ENCODE results near the gene ZFAND5.
A peak's percentile ranks its signal among the peaks of the same experiment; 100 is the strongest.

The ZFAND5 gene

GRCh38 chr9:72364679-72365524 lies at the start of gene ZFAND5:
Gene ZFAND5 (minus strand): TSS chr9:72365208. CDS start chr9:72360778, 4,430 bp downstream.
- peak within 1 kb of the TSS; percentile 98 for H3K9ac ChIP-seq (ENCODE audit: low read length)
- H3K4me1 ChIP-seq (ENCODE audit: control insufficient read depth, insufficient read depth, low read length): peaks cover 14% of the 10 kb centered on the region
- no peaks in the 10 kb centered on the region for H3K36me3 ChIP-seq (ENCODE audit: control insufficient read depth, insufficient read depth, low read length)
- H3K9me3 ChIP-seq (ENCODE audit: control insufficient read depth, low read length): no peaks in the 10 kb centered on the region
- H3K4me3 ChIP-seq (ENCODE audit: low read length): peak within 1 kb of the TSS; percentile 72
- no peaks in the 10 kb centered on the region for H3K27me3 ChIP-seq (ENCODE audit: control insufficient read depth, insufficient read depth, low read length)

- Histone ChIP-seq H3K27me3 (ENCODE audit: control insufficient read depth, insufficient read depth, low read length) (no peaks in the 10 kb centered on the region), H3K9me3 (ENCODE audit: control insufficient read depth, low read length) (no peaks in the 10 kb centered on the region), H3K9ac (ENCODE audit: low read length) (no peak overlapping the region), H3K4me3 (ENCODE audit: low read length) (no peak overlapping the region), H3K4me1 (ENCODE audit: control insufficient read depth, insufficient read depth, low read length) (peaks cover 4% of the 10 kb centered on the region), H3K36me3 (ENCODE audit: control insufficient read depth, insufficient read depth, low read length) (no peaks in the 10 kb centered on the region)
These were observed 47.6 kb upstream of the ZFAND5 start for GRCh38 chr9:72412483-72413040.

GRCh38 chr9:72410214-72410613 lies 45.2 kb upstream of the ZFAND5 start:
- Histone ChIP-seq H3K36me3 (ENCODE audit: control insufficient read depth, insufficient read depth, low read length) (no peaks in the 10 kb centered on the region), H3K4me1 (ENCODE audit: control insufficient read depth, insufficient read depth, low read length) (peaks cover 9% of the 10 kb centered on the region), H3K9me3 (ENCODE audit: control insufficient read depth, low read length) (no peaks in the 10 kb centered on the region), H3K4me3 (ENCODE audit: low read length) (no peak overlapping the region), H3K27me3 (ENCODE audit: control insufficient read depth, insufficient read depth, low read length) (no peaks in the 10 kb centered on the region), H3K9ac (ENCODE audit: low read length) (no peak overlapping the region)

GRCh38 chr9:72407114-72407513 lies 42.1 kb upstream of the ZFAND5 start:
- Histone ChIP-seq H3K9me3 (ENCODE audit: control insufficient read depth, low read length) (no peaks in the 10 kb centered on the region), H3K27me3 (ENCODE audit: control insufficient read depth, insufficient read depth, low read length) (no peaks in the 10 kb centered on the region), H3K4me3 (ENCODE audit: low read length) (no peak overlapping the region), H3K36me3 (ENCODE audit: control insufficient read depth, insufficient read depth, low read length) (no peaks in the 10 kb centered on the region), H3K9ac (ENCODE audit: low read length) (no peak overlapping the region), H3K4me1 (ENCODE audit: control insufficient read depth, insufficient read depth, low read length) (peaks cover 9% of the 10 kb centered on the region)

GRCh38 chr9:72402744-72403143 lies 37.7 kb upstream of the ZFAND5 start:
- H3K36me3 ChIP-seq (ENCODE audit: control insufficient read depth, insufficient read depth, low read length): no peaks in the 10 kb centered on the region
- no peak overlapping the region for H3K4me3 ChIP-seq (ENCODE audit: low read length)
- no peaks in the 10 kb centered on the region for H3K27me3 ChIP-seq (ENCODE audit: control insufficient read depth, insufficient read depth, low read length)
- no peak overlapping the region for H3K9ac ChIP-seq (ENCODE audit: low read length)
- H3K9me3 ChIP-seq (ENCODE audit: control insufficient read depth, low read length): no peaks in the 10 kb centered on the region
- peaks cover 5% of the 10 kb centered on the region for H3K4me1 ChIP-seq (ENCODE audit: control insufficient read depth, insufficient read depth, low read length)

- no peak overlapping the region for H3K9ac ChIP-seq (ENCODE audit: low read length)
- no peaks in the 10 kb centered on the region for H3K9me3 ChIP-seq (ENCODE audit: control insufficient read depth, low read length)
These were observed 36.4 kb upstream of the ZFAND5 start for GRCh38 chr9:72401396-72401795.

GRCh38 chr9:72400866-72401265 lies 35.9 kb upstream of the ZFAND5 start:
- Histone ChIP-seq H3K9ac (ENCODE audit: low read length) (no peak overlapping the region), H3K36me3 (ENCODE audit: control insufficient read depth, insufficient read depth, low read length) (no peaks in the 10 kb centered on the region), H3K4me1 (ENCODE audit: control insufficient read depth, insufficient read depth, low read length) (no peaks in the 10 kb centered on the region), H3K9me3 (ENCODE audit: control insufficient read depth, low read length) (no peaks in the 10 kb centered on the region), H3K27me3 (ENCODE audit: control insufficient read depth, insufficient read depth, low read length) (no peaks in the 10 kb centered on the region), H3K4me3 (ENCODE audit: low read length) (no peak overlapping the region)

More at GRCh38 chr9:72401396-72401795, 36.4 kb upstream of the ZFAND5 start:
- Histone ChIP-seq H3K4me3 (ENCODE audit: low read length) (no peak overlapping the region), H3K36me3 (ENCODE audit: control insufficient read depth, insufficient read depth, low read length) (no peaks in the 10 kb centered on the region), H3K27me3 (ENCODE audit: control insufficient read depth, insufficient read depth, low read length) (no peaks in the 10 kb centered on the region), H3K4me1 (ENCODE audit: control insufficient read depth, insufficient read depth, low read length) (no peaks in the 10 kb centered on the region)

GRCh38 chr9:72399391-72399790 lies 34.4 kb upstream of the ZFAND5 start:
- H3K36me3 ChIP-seq (ENCODE audit: control insufficient read depth, insufficient read depth, low read length): no peaks in the 10 kb centered on the region
- H3K27me3 ChIP-seq (ENCODE audit: control insufficient read depth, insufficient read depth, low read length): no peaks in the 10 kb centered on the region
- H3K4me1 ChIP-seq (ENCODE audit: control insufficient read depth, insufficient read depth, low read length): no peaks in the 10 kb centered on the region
- no peak overlapping the region for H3K4me3 ChIP-seq (ENCODE audit: low read length)
- no peaks in the 10 kb centered on the region for H3K9me3 ChIP-seq (ENCODE audit: control insufficient read depth, low read length)
- no peak overlapping the region for H3K9ac ChIP-seq (ENCODE audit: low read length)

GRCh38 chr9:72396247-72397091 lies 31.5 kb upstream of the ZFAND5 start:
- no peak overlapping the region for H3K9ac ChIP-seq (ENCODE audit: low read length)
- H3K9me3 ChIP-seq (ENCODE audit: control insufficient read depth, low read length): no peaks in the 10 kb centered on the region
- H3K4me3 ChIP-seq (ENCODE audit: low read length): no peak overlapping the region
- H3K4me1 ChIP-seq (ENCODE audit: control insufficient read depth, insufficient read depth, low read length): no peaks in the 10 kb centered on the region
- H3K27me3 ChIP-seq (ENCODE audit: control insufficient read depth, insufficient read depth, low read length): no peaks in the 10 kb centered on the region
- no peaks in the 10 kb centered on the region for H3K36me3 ChIP-seq (ENCODE audit: control insufficient read depth, insufficient read depth, low read length)

GRCh38 chr9:72394066-72394465 lies 29.1 kb upstream of the ZFAND5 start:
- no peaks in the 10 kb centered on the region for H3K9me3 ChIP-seq (ENCODE audit: control insufficient read depth, low read length)
- no peak overlapping the region for H3K9ac ChIP-seq (ENCODE audit: low read length)
- no peaks in the 10 kb centered on the region for H3K36me3 ChIP-seq (ENCODE audit: control insufficient read depth, insufficient read depth, low read length)
- H3K4me3 ChIP-seq (ENCODE audit: low read length): no peak overlapping the region
- H3K27me3 ChIP-seq (ENCODE audit: control insufficient read depth, insufficient read depth, low read length): no peaks in the 10 kb centered on the region
- H3K4me1 ChIP-seq (ENCODE audit: control insufficient read depth, insufficient read depth, low read length): no peaks in the 10 kb centered on the region

- H3K4me3 ChIP-seq (ENCODE audit: low read length): no peak overlapping the region
- H3K27me3 ChIP-seq (ENCODE audit: control insufficient read depth, insufficient read depth, low read length): no peaks in the 10 kb centered on the region
- no peaks in the 10 kb centered on the region for H3K36me3 ChIP-seq (ENCODE audit: control insufficient read depth, insufficient read depth, low read length)
- no peak overlapping the region for H3K9ac ChIP-seq (ENCODE audit: low read length)
- no peaks in the 10 kb centered on the region for H3K4me1 ChIP-seq (ENCODE audit: control insufficient read depth, insufficient read depth, low read length)
- no peaks in the 10 kb centered on the region for H3K9me3 ChIP-seq (ENCODE audit: control insufficient read depth, low read length)
These were observed 25.9 kb upstream of the ZFAND5 start for GRCh38 chr9:72390907-72391306.

- H3K4me3 ChIP-seq (ENCODE audit: low read length): no peak overlapping the region
- no peaks in the 10 kb centered on the region for H3K9me3 ChIP-seq (ENCODE audit: control insufficient read depth, low read length)
- no peaks in the 10 kb centered on the region for H3K36me3 ChIP-seq (ENCODE audit: control insufficient read depth, insufficient read depth, low read length)
- H3K9ac ChIP-seq (ENCODE audit: low read length): no peak overlapping the region
- H3K27me3 ChIP-seq (ENCODE audit: control insufficient read depth, insufficient read depth, low read length): no peaks in the 10 kb centered on the region
- no peaks in the 10 kb centered on the region for H3K4me1 ChIP-seq (ENCODE audit: control insufficient read depth, insufficient read depth, low read length)
These were observed 21.2 kb upstream of the ZFAND5 start for GRCh38 chr9:72386186-72386585.

All from mucosa of stomach (tissue), 1 donor.